GM23338 (cell line): ENCODE results near the gene PRDM5. TPM values are rescaled to one million over a fixed set of nuclear protein-coding genes. Genes with fewer than 3 reads are reported as not detected.
A peak's percentile ranks its signal among the peaks of the same experiment; 100 is the strongest.

ENCODE experiments used
- ATAC-seq: fragments of 200-7000 bp; cut with Tn5 transposase; 3 replicates; pipeline ENCODE4 v1.9.1; 2020
- DNase-seq: peaks from one replicate; pipeline ENCODE4 v3.0.0-alpha.2; 2015; ENCODE audit warnings: low spot score
- H2AFZ ChIP-seq: fragments of 200-600 bp; sonication (generic); 2 replicates; pipeline ENCODE4 v1.8.0; 2016; ENCODE audit warnings: antibody characterized with exemption, mild to moderate bottlenecking, moderate library complexity
- H3F3A ChIP-seq: fragments of 200-600 bp; sonication (generic); replicated peaks from 2 replicates; pipeline ENCODE4 v1.8.0; 2017; ENCODE audit warnings: antibody characterized with exemption, mixed run types, low read depth
- H3K27ac ChIP-seq: fragments of 200-600 bp; sonication (generic); 2 replicates; pipeline ENCODE4 v1.6.1; 2016; ENCODE audit warnings: low read depth
- H3K27me3 ChIP-seq: fragments of 200-600 bp; sonication (generic); 2 replicates; pipeline ENCODE4 v1.8.0; 2016; ENCODE audit warnings: mild to moderate bottlenecking, mixed run types, moderate library complexity; ENCODE audit not compliant: insufficient read depth
- H3K36me3 ChIP-seq: fragments of 200-600 bp; sonication (generic); 2 replicates; pipeline ENCODE4 v1.8.0; 2016; ENCODE audit warnings: mild to moderate bottlenecking; ENCODE audit not compliant: insufficient read depth
- H3K4me1 ChIP-seq: fragments of 200-600 bp; sonication (generic); 2 replicates; pipeline ENCODE4 v1.8.0; 2016; ENCODE audit warnings: mild to moderate bottlenecking, moderate library complexity; ENCODE audit not compliant: insufficient read depth
- H3K4me2 ChIP-seq: fragments of 200-600 bp; sonication (generic); 2 replicates; pipeline ENCODE4 v1.7.1; 2017; ENCODE audit warnings: mixed run types
- H3K4me3 ChIP-seq: fragments of 200-600 bp; sonication (generic); 2 replicates; pipeline ENCODE4 v1.6.1; 2016; ENCODE audit warnings: mixed run types
- H3K79me2 ChIP-seq: fragments of 200-600 bp; sonication (generic); replicated peaks from 2 replicates; pipeline ENCODE4 v1.8.0; 2017; ENCODE audit warnings: mild to moderate bottlenecking; ENCODE audit not compliant: insufficient read depth
- H3K9me2 ChIP-seq: fragments of 200-600 bp; sonication (generic); 2 replicates; pipeline ENCODE4 v1.8.0; 2017; ENCODE audit not compliant: insufficient read depth
- H4K20me1 ChIP-seq: fragments of 200-600 bp; sonication (generic); replicated peaks from 2 replicates; pipeline ENCODE4 v1.8.0; 2017; ENCODE audit warnings: mild to moderate bottlenecking; ENCODE audit not compliant: insufficient read depth
- H3K27ac Mint-ChIP-seq: 2 replicates; pipeline ENCODE4 v1.8.0; 2020; ENCODE audit warnings: inconsistent platforms, mild to moderate bottlenecking, moderate library complexity, mixed read lengths
- H3K27me3 Mint-ChIP-seq: 3 replicates; pipeline ENCODE4 v1.8.0; 2022; ENCODE audit warnings: low read depth, mild to moderate bottlenecking, moderate library complexity, mixed read lengths, inconsistent platforms; ENCODE audit not compliant: insufficient read depth, poor library complexity
- H3K36me3 Mint-ChIP-seq: 3 replicates; pipeline ENCODE4 v1.8.0; 2021; ENCODE audit warnings: low read depth, mild to moderate bottlenecking, inconsistent platforms, moderate library complexity, mixed read lengths
- H3K4me1 Mint-ChIP-seq: 3 replicates; pipeline ENCODE4 v1.8.0; 2020; ENCODE audit warnings: mild to moderate bottlenecking, inconsistent platforms, mixed read lengths
- H3K4me3 Mint-ChIP-seq: 3 replicates; pipeline ENCODE4 v1.8.0; 2021; ENCODE audit warnings: moderate library complexity, mild to moderate bottlenecking, inconsistent platforms, mixed read lengths
- H3K9me3 Mint-ChIP-seq: 3 replicates; pipeline ENCODE4 v1.8.0; 2020; ENCODE audit warnings: moderate library complexity, mild to moderate bottlenecking, inconsistent platforms, mixed read lengths
- CTCF ChIP-seq, 2 experiments: fragments of 200-600 bp in 1 of 2; sonication (generic) in 1 of 2; conservative IDR thresholded peaks; 2 replicates each; pipeline versions ENCODE4 v1.5.1 to v1.6.1; 2016 to 2017; ENCODE audit warnings: antibody characterized with exemption in 2 of 2, low read depth in 2 of 2, mild to moderate bottlenecking in 2 of 2, moderate library complexity in 1 of 2
- ETS1 ChIP-seq: IDR thresholded peaks from 2 replicates; pipeline ENCODE4 v1.6.1; 2016; ENCODE audit warnings: antibody characterized with exemption
- EZH2 ChIP-seq: fragments of 200-600 bp; sonication (generic); IDR thresholded peaks from one replicate; pipeline ENCODE4 v1.8.0; 2017; ENCODE audit warnings: antibody characterized with exemption, mild to moderate bottlenecking, low read depth; ENCODE audit not compliant: unreplicated experiment
- NANOG ChIP-seq: IDR thresholded peaks from 2 replicates; pipeline ENCODE4 v1.6.1; 2016; ENCODE audit warnings: antibody characterized with exemption, borderline replicate concordance
- POLR2AphosphoS5 ChIP-seq: IDR thresholded peaks from 2 replicates; pipeline ENCODE4 v1.6.1; 2016; ENCODE audit warnings: antibody characterized with exemption, low read depth
- STAT1 ChIP-seq: IDR thresholded peaks from one replicate; pipeline ENCODE4 v1.6.1; 2016; ENCODE audit warnings: antibody characterized with exemption; ENCODE audit not compliant: unreplicated experiment
- ZNF114 ChIP-seq: fragments of 250-450 bp; sonication (Bioruptor Pico); IDR thresholded peaks from 2 replicates; pipeline ENCODE4 v1.5.0; 2020; ENCODE audit warnings: mild to moderate bottlenecking, moderate library complexity
- ZNF331 ChIP-seq: fragments of 250-450 bp; sonication (Bioruptor Pico); IDR thresholded peaks from 2 replicates; pipeline ENCODE4 v1.5.0; 2020; ENCODE audit warnings: low read depth, mild to moderate bottlenecking, moderate library complexity
- polyA plus RNA-seq: library from polyadenylated mRNA; unstranded; fragments of >200 nt; fragmentation: Nextera tagmentation; extraction: Ambion mirVana; gene quantifications from 2 replicates; pipeline ENCODE4 v1.2.1, GENCODE V29; 2016
- total RNA-seq: library from RNA; depleted of rRNA; stranded (reverse); fragments of >200 nt; shearing (Covaris generic); gene quantifications from 2 replicates; pipeline ENCODE4 v1.2.3, GENCODE V29; 2014

The PRDM5 gene
- total and polyA plus RNA-seq, 2 experiments from 2014 or later, result 11.2 to 40.4 TPM

GRCh38 chr4:120901731-120902130 is 20.8 kb downstream of the PRDM5 start:
- no peaks in the 10 kb centered on the region for H3F3A ChIP-seq
- H3K4me1 ChIP-seq, result no peaks in the 10 kb centered on the region
- H3K27ac ChIP-seq, result no peak overlapping the region
- Mint-ChIP-seq H3K36me3 (peaks cover 32% of the 10 kb centered on the region), H3K4me3 (no peak overlapping the region), H3K9me3 (no peaks in the 10 kb centered on the region), H3K27me3 (no peaks in the 10 kb centered on the region), H3K4me1 (no peaks in the 10 kb centered on the region), H3K27ac (no peak overlapping the region)
- TF ChIP-seq STAT1, result no peak
- H3K4me2 ChIP-seq, result no peak overlapping the region
- no peak overlapping the region for H3K4me3 ChIP-seq
- H3K79me2 ChIP-seq, result no peaks in the 10 kb centered on the region
- peaks cover 3% of the 10 kb centered on the region; the same call in 1 of the 2 replicates for H3K36me3 ChIP-seq
- no peaks in the 10 kb centered on the region for H3K9me2 ChIP-seq
- no peaks in the 10 kb centered on the region for H3K27me3 ChIP-seq
- no peaks in the 10 kb centered on the region for H4K20me1 ChIP-seq
- no peak overlapping the region for H2AFZ ChIP-seq
- DNase-seq (no peak), ATAC-seq (no peak)

GRCh38 chr4:120897981-120898719 is 24.4 kb downstream of the PRDM5 start:
- Histone ChIP-seq H3K4me3 (no peak overlapping the region), H3K27me3 (no peaks in the 10 kb centered on the region), H3K27ac (no peak overlapping the region), H2AFZ (no peak overlapping the region), H4K20me1 (no peaks in the 10 kb centered on the region), H3K4me1 (no peaks in the 10 kb centered on the region), H3F3A (no peaks in the 10 kb centered on the region), H3K9me2 (no peaks in the 10 kb centered on the region), H3K79me2 (no peaks in the 10 kb centered on the region), H3K36me3 (no peaks in the 10 kb centered on the region), H3K4me2 (no peak overlapping the region)
- Mint-ChIP-seq H3K27me3 (peaks cover 2% of the 10 kb centered on the region), H3K9me3 (no peaks in the 10 kb centered on the region), H3K27ac (0 out of 2 replicates have a peak overlapping the region, but pooled peaks have one; percentile 73), H3K4me3 (no peak overlapping the region), H3K4me1 (no peaks in the 10 kb centered on the region; the same call in 2 of the 3 replicates), H3K36me3 (peaks cover 25% of the 10 kb centered on the region)
- ATAC-seq, result no peak
- TF ChIP-seq EZH2 (no peak), ZNF331 (CRISPR knock-in tag) (no peak), CTCF (conservative IDR thresholded peaks at IDR 0.05; ENCODE audit: low read depth in 2 of 2) (no peak)
- no peak for DNase-seq

- Histone ChIP-seq H2AFZ (no peak overlapping the region), H3K27ac (no peak overlapping the region), H3K9me2 (no peaks in the 10 kb centered on the region), H3F3A (no peaks in the 10 kb centered on the region), H3K4me2 (no peak overlapping the region), H3K4me3 (no peak overlapping the region), H3K36me3 (no peaks in the 10 kb centered on the region), H4K20me1 (no peaks in the 10 kb centered on the region), H3K27me3 (no peaks in the 10 kb centered on the region), H3K4me1 (no peaks in the 10 kb centered on the region), H3K79me2 (no peaks in the 10 kb centered on the region)
- Mint-ChIP-seq H3K4me3 (no peak overlapping the region), H3K27ac (no peak overlapping the region), H3K4me1 (no peaks in the 10 kb centered on the region; the same call in 2 of the 3 replicates), H3K9me3 (peaks cover 10% of the 10 kb centered on the region; the same call in 2 of the 3 replicates), H3K36me3 (peaks cover 44% of the 10 kb centered on the region), H3K27me3 (peaks cover 9% of the 10 kb centered on the region)
- ATAC-seq (no peak), DNase-seq (no peak)
- TF ChIP-seq STAT1 (no peak), ZNF331 (CRISPR knock-in tag) (no peak), ZNF114 (CRISPR knock-in tag) (no peak), ETS1 (no peak), POLR2AphosphoS5 (no peak), NANOG (no peak), CTCF (conservative IDR thresholded peaks at IDR 0.05; ENCODE audit: low read depth in 2 of 2) (no peak)
Observed at GRCh38 chr4:120895554-120895953, 27.0 kb downstream of the PRDM5 start.
